ENCODE data around the gene GAD1. TPM values are rescaled to one million over a fixed set of nuclear protein-coding genes. Genes with fewer than 3 reads are reported as not detected.
A peak's percentile ranks its signal among the peaks of the same experiment; 100 is the strongest.

Gene GAD1
- total RNA-seq, 4 donors from 2014 or later, result not detected

DNA sequence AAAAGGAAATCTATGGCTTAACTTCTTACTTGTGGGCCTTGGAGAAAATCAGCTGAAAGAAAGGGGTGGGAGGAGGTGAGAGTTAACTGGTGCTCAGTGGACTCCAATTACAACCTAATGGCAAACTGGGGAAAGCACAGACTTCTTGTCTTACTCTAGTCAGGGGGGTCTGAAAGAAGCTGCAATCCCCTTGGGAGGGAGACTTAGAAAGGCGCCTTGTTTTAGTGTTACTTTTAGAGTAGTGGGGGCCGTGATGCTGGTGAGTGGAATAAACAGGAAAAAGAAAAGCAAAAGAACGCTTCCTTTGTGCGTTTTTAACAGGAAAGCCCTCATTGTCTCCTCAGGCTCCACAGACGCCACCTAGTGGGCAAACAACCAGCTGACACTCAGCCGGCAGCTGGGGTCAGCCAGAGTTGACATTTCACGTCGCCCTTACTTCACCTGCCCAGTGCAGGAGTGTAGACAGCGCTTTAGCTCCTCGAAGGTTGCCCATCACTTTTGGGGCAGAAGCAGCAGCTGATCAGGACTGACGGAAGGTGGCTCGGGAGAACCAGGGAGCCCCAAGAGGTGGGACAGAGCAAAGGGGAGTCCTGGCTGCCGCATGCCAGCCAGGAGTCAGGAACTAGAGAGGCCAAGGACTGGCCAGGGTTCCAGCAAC lies 56.5 kb downstream of the GAD1 start:
- H3K36me3 ChIP-seq, result no peaks in the 10 kb centered on the region
- WGBS, result 20% methylated on average over 13 of the region's 13 CpGs
- peak; percentile 91 for DNase-seq (ENCODE audit: extremely low spot score)
- no peaks in the 10 kb centered on the region for H3K9me3 ChIP-seq
- H3K4me3 ChIP-seq, result peak overlapping the region; percentile 20 to 41 (median 28)
- intact Hi-C loops (cut with DNase I), result no loop called here
- TF ChIP-seq EP300 (IDR thresholded peaks at IDR 0.05), result no peak
- TF ChIP-seq POLR2AphosphoS5 (IDR thresholded peaks at IDR 0.05), result no peak
- TF ChIP-seq CTCF (IDR thresholded peaks at IDR 0.05), result peak; percentile 60 to 91 (median 81)
- H3K27me3 ChIP-seq, result no peaks in the 10 kb centered on the region
- no peak overlapping the region for H3K27ac ChIP-seq (replicated peaks in 1 of 4)
- peaks cover 0 to 9% (median 9%) of the 10 kb centered on the region in 4 donors for H3K4me1 ChIP-seq

GRCh38 chr2:170878066-170878465 lies 61.4 kb downstream of the GAD1 start:
- intact Hi-C loops (cut with DNase I), result no loop called here
- no peaks in the 10 kb centered on the region for H3K27me3 ChIP-seq

GRCh38 chr2:170878505-170878904 lies 61.8 kb downstream of the GAD1 start:
- TF ChIP-seq POLR2AphosphoS5 (IDR thresholded peaks at IDR 0.05) (no peak), CTCF (IDR thresholded peaks at IDR 0.05) (no peak), POLR2A (IDR thresholded peaks at IDR 0.05; ENCODE audit: low read depth) (no peak), EP300 (IDR thresholded peaks at IDR 0.05) (no peak)
- Histone ChIP-seq H3K4me3 (no peak overlapping the region), H3K4me1 (peaks cover 0 to 1% (median under 1%) of the 10 kb centered on the region in 4 donors), H3K9me3 (no peaks in the 10 kb centered on the region), H3K27me3 (no peaks in the 10 kb centered on the region), H3K36me3 (no peaks in the 10 kb centered on the region), H3K27ac (replicated peaks in 1 of 4) (no peak overlapping the region)
- intact Hi-C loops (cut with DNase I), result no loop called here
- DNase-seq (ENCODE audit: extremely low spot score), result no peak
- WGBS, result 83% methylated on average over 1 of the region's 1 CpG

More at GRCh38 chr2:170878066-170878465, 61.4 kb downstream of the GAD1 start:
- Histone ChIP-seq H3K27ac (replicated peaks in 1 of 4) (no peak overlapping the region), H3K9me3 (no peaks in the 10 kb centered on the region), H3K4me1 (peaks cover 0 to 5% (median 5%) of the 10 kb centered on the region in 4 donors), H3K4me3 (no peak overlapping the region), H3K36me3 (no peaks in the 10 kb centered on the region)
- DNase-seq (ENCODE audit: extremely low spot score), result no peak
- TF ChIP-seq CTCF (IDR thresholded peaks at IDR 0.05) (no peak), POLR2A (IDR thresholded peaks at IDR 0.05; ENCODE audit: low read depth) (no peak), EP300 (IDR thresholded peaks at IDR 0.05) (no peak), POLR2AphosphoS5 (IDR thresholded peaks at IDR 0.05) (no peak)

GRCh38 chr2:170881840-170882239 lies 65.2 kb downstream of the GAD1 start:
- Histone ChIP-seq H3K9me3 (no peaks in the 10 kb centered on the region), H3K27ac (replicated peaks in 1 of 4) (no peak overlapping the region), H3K4me3 (no peak overlapping the region), H3K27me3 (no peaks in the 10 kb centered on the region), H3K36me3 (no peaks in the 10 kb centered on the region), H3K4me1 (no peaks in the 10 kb centered on the region)
- WGBS, result 62% methylated on average over 3 of the region's 3 CpGs
- no peak for TF ChIP-seq EP300 (IDR thresholded peaks at IDR 0.05)
- no peak for TF ChIP-seq CTCF (IDR thresholded peaks at IDR 0.05)
- TF ChIP-seq POLR2A (IDR thresholded peaks at IDR 0.05; ENCODE audit: low read depth), result no peak
- no peak for TF ChIP-seq POLR2AphosphoS5 (IDR thresholded peaks at IDR 0.05)
- no peak for DNase-seq (ENCODE audit: extremely low spot score)
- intact Hi-C loops (cut with DNase I), result no loop called here

GRCh38 chr2:170882758-170883157 lies 66.1 kb downstream of the GAD1 start:
- Histone ChIP-seq H3K9me3 (no peaks in the 10 kb centered on the region), H3K36me3 (no peaks in the 10 kb centered on the region), H3K4me1 (no peaks in the 10 kb centered on the region), H3K27me3 (no peaks in the 10 kb centered on the region), H3K4me3 (no peak overlapping the region), H3K27ac (replicated peaks in 1 of 4) (no peak overlapping the region)
- intact Hi-C loops (cut with DNase I), result no loop called here
- 86% methylated on average over 2 of the region's 2 CpGs for WGBS
- no peak for DNase-seq (ENCODE audit: extremely low spot score)
- no peak for TF ChIP-seq CTCF (IDR thresholded peaks at IDR 0.05)
- no peak for TF ChIP-seq POLR2AphosphoS5 (IDR thresholded peaks at IDR 0.05)
- no peak for TF ChIP-seq POLR2A (IDR thresholded peaks at IDR 0.05; ENCODE audit: low read depth)
- no peak for TF ChIP-seq EP300 (IDR thresholded peaks at IDR 0.05)
